ENCODE data around the gene SMTN. TPM values are rescaled to one million over a fixed set of nuclear protein-coding genes. Genes with fewer than 3 reads are reported as not detected.

Gene SMTN
- total and polyA plus RNA-seq, 4 donors: 10.1 to 47.3 (median 13.8) TPM

DNA sequence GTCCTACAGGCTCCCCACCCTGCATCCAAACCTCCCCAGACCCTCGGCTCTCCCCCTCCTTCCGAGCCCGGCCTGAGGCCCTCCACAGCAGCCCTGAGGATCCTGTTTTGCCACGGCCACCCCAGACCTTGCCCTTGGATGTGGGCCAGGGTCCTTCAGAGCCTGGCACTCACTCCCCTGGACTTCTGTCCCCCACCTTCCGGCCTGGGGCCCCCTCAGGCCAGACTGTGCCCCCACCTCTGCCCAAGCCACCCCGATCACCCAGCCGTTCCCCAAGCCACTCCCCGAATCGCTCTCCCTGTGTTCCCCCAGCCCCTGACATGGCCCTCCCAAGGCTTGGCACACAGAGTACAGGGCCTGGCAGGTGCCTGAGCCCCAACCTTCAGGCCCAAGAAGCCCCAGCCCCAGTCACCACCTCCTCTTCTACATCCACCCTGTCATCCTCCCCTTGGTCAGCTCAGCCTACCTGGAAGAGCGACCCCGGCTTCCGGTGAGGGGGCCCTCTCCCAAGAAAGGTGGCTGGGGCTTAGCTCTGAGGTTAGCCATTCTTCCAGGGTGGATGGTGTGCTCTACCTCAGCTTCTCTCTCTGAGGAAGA is 44.5 kb downstream of the SMTN start:
- Histone ChIP-seq H3K9ac (ENCODE audit: low read depth in 1 of 2, low read length in 2 of 2) (no peak overlapping the region), H3K4me1 (ENCODE audit: control insufficient read depth in 4 of 4, insufficient read depth in 4 of 4, low read length in 3 of 4) (peaks cover 0 to 9% (median 3%) of the 10 kb centered on the region in 4 donors), H3K4me3 (ENCODE audit: low read depth in 1 of 3, low read length in 3 of 3) (no peak overlapping the region), H3K27ac (ENCODE audit: low read depth in 1 of 2, low read length in 2 of 2) (no peak overlapping the region), H3K36me3 (ENCODE audit: control insufficient read depth in 4 of 4, insufficient read depth in 3 of 4, low read depth in 1 of 4, low read length in 3 of 4) (no peaks in the 10 kb centered on the region), H3K27me3 (ENCODE audit: control insufficient read depth in 4 of 4, insufficient read depth in 4 of 4, low read length in 3 of 4) (no peaks in the 10 kb centered on the region), H3K9me3 (ENCODE audit: control insufficient read depth in 4 of 4, low read length in 3 of 4) (no peaks in the 10 kb centered on the region)
- 86% methylated on average over 12 of the region's 12 CpGs for WGBS
- DNase-seq (ENCODE audit: low spot score): no peak
- TF ChIP-seq SP1 (IDR thresholded peaks at IDR 0.05) (no peak), HNF4G (IDR thresholded peaks at IDR 0.05) (no peak), RXRA (IDR thresholded peaks at IDR 0.05) (no peak), JUND (IDR thresholded peaks at IDR 0.05) (no peak), NR2F2 (IDR thresholded peaks at IDR 0.05) (no peak), FOXA2 (IDR thresholded peaks at IDR 0.05) (no peak), TAF1 (conservative IDR thresholded peaks at IDR 0.05) (no peak), RAD21 (IDR thresholded peaks at IDR 0.05) (no peak), GABPA (IDR thresholded peaks at IDR 0.05 in 1 of 2, conservative IDR thresholded peaks at IDR 0.05 in 1 of 2) (no peak), EGR1 (IDR thresholded peaks at IDR 0.05; ENCODE audit: low read depth in 2 of 2) (no peak), YY1 (IDR thresholded peaks at IDR 0.05) (no peak), HNF4A (conservative IDR thresholded peaks at IDR 0.05) (no peak)
- TF ChIP-seq, protein P1, sequence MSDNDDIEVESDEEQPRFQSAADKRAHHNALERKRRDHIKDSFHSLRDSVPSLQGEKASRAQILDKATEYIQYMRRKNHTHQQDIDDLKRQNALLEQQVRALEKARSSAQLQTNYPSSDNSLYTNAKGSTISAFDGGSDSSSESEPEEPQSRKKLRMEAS (IDR thresholded peaks at IDR 0.05): no peak
- TF ChIP-seq, protein P2, sequence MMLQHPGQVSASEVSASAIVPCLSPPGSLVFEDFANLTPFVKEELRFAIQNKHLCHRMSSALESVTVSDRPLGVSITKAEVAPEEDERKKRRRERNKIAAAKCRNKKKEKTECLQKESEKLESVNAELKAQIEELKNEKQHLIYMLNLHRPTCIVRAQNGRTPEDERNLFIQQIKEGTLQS (IDR thresholded peaks at IDR 0.05): no peak
- TF ChIP-seq, protein P3, sequence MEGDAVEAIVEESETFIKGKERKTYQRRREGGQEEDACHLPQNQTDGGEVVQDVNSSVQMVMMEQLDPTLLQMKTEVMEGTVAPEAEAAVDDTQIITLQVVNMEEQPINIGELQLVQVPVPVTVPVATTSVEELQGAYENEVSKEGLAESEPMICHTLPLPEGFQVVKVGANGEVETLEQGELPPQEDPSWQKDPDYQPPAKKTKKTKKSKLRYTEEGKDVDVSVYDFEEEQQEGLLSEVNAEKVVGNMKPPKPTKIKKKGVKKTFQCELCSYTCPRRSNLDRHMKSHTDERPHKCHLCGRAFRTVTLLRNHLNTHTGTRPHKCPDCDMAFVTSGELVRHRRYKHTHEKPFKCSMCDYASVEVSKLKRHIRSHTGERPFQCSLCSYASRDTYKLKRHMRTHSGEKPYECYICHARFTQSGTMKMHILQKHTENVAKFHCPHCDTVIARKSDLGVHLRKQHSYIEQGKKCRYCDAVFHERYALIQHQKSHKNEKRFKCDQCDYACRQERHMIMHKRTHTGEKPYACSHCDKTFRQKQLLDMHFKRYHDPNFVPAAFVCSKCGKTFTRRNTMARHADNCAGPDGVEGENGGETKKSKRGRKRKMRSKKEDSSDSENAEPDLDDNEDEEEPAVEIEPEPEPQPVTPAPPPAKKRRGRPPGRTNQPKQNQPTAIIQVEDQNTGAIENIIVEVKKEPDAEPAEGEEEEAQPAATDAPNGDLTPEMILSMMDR (IDR thresholded peaks at IDR 0.05; ENCODE audit: low read depth, low read length, missing input control): no peak
- TF ChIP-seq, protein P4, sequence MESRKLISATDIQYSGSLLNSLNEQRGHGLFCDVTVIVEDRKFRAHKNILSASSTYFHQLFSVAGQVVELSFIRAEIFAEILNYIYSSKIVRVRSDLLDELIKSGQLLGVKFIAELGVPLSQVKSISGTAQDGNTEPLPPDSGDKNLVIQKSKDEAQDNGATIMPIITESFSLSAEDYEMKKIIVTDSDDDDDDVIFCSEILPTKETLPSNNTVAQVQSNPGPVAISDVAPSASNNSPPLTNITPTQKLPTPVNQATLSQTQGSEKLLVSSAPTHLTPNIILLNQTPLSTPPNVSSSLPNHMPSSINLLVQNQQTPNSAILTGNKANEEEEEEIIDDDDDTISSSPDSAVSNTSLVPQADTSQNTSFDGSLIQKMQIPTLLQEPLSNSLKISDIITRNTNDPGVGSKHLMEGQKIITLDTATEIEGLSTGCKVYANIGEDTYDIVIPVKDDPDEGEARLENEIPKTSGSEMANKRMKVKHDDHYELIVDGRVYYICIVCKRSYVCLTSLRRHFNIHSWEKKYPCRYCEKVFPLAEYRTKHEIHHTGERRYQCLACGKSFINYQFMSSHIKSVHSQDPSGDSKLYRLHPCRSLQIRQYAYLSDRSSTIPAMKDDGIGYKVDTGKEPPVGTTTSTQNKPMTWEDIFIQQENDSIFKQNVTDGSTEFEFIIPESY (IDR thresholded peaks at IDR 0.05): no peak
- TF ChIP-seq, protein P5, sequence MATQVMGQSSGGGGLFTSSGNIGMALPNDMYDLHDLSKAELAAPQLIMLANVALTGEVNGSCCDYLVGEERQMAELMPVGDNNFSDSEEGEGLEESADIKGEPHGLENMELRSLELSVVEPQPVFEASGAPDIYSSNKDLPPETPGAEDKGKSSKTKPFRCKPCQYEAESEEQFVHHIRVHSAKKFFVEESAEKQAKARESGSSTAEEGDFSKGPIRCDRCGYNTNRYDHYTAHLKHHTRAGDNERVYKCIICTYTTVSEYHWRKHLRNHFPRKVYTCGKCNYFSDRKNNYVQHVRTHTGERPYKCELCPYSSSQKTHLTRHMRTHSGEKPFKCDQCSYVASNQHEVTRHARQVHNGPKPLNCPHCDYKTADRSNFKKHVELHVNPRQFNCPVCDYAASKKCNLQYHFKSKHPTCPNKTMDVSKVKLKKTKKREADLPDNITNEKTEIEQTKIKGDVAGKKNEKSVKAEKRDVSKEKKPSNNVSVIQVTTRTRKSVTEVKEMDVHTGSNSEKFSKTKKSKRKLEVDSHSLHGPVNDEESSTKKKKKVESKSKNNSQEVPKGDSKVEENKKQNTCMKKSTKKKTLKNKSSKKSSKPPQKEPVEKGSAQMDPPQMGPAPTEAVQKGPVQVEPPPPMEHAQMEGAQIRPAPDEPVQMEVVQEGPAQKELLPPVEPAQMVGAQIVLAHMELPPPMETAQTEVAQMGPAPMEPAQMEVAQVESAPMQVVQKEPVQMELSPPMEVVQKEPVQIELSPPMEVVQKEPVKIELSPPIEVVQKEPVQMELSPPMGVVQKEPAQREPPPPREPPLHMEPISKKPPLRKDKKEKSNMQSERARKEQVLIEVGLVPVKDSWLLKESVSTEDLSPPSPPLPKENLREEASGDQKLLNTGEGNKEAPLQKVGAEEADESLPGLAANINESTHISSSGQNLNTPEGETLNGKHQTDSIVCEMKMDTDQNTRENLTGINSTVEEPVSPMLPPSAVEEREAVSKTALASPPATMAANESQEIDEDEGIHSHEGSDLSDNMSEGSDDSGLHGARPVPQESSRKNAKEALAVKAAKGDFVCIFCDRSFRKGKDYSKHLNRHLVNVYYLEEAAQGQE (IDR thresholded peaks at IDR 0.05): no peak

Data from liver (tissue), 9 donors.